Caco-2 (cell line): ENCODE measurements around the gene NAGLU. TPM values are rescaled to one million over a fixed set of nuclear protein-coding genes. Genes with fewer than 3 reads are reported as not detected.

Experiments
- BruUV-seq: library from RNA; stranded (reverse); fragments of 400-500 nt; replicated peaks from 2 replicates; lab custom pipeline; 2021; lab: Mats Ljungman, UMichigan
- CTCF ChIA-PET: fragments of 300-600 bp; sonication (Branson Sonifier 250); formaldehyde crosslinking; loops from one replicate; lab custom pipeline; 2022; ENCODE audit warnings: antibody characterized with exemption; lab: Charles Lee
- POLR2A ChIA-PET: fragments of 300-600 bp; sonication (Branson Sonifier 250); formaldehyde crosslinking; loops from one replicate; lab custom pipeline; 2022; ENCODE audit warnings: antibody characterized with exemption; lab: Charles Lee
- DNase-seq, 2 experiments: peaks; one replicate each; pipeline versions ENCODE4 v3.0.0 to v3.0.0-alpha.2; 2020 to 2022
- H3K27me3 ChIP-seq: replicated peaks from 2 replicates; pipeline ENCODE4 v1.6.0; 2011; ENCODE audit warnings: low read length; ENCODE audit not compliant: control insufficient read depth, insufficient read depth
- H3K36me3 ChIP-seq: 2 replicates; pipeline ENCODE4 v1.5.1; 2011; ENCODE audit warnings: low read length; ENCODE audit not compliant: control insufficient read depth, insufficient read depth
- H3K4me1 ChIP-seq: fragments of 250-450 bp; sonication (Bioruptor Pico); 2 replicates; pipeline ENCODE4 v1.5.1; 2020; ENCODE audit warnings: mild to moderate bottlenecking
- H3K4me3 ChIP-seq: 2 replicates; pipeline ENCODE4 v1.5.1; 2011; ENCODE audit warnings: low read depth, mild to moderate bottlenecking, control low read depth, low read length
- H3K9me3 ChIP-seq: fragments of 250-450 bp; sonication (Bioruptor Pico); 2 replicates; pipeline ENCODE4 v1.5.1; 2020; ENCODE audit warnings: mild to moderate bottlenecking, moderate library complexity
- H3K27ac Mint-ChIP-seq: one replicate; pipeline ENCODE4 v1.8.0; 2022; ENCODE audit warnings: mixed read lengths; ENCODE audit not compliant: unreplicated experiment
- H3K27me3 Mint-ChIP-seq: one replicate; pipeline ENCODE4 v1.8.0; 2022; ENCODE audit warnings: mixed read lengths; ENCODE audit not compliant: insufficient read depth, unreplicated experiment
- H3K36me3 Mint-ChIP-seq: one replicate; pipeline ENCODE4 v1.8.0; 2022; ENCODE audit warnings: mild to moderate bottlenecking, mixed read lengths; ENCODE audit not compliant: insufficient read depth, unreplicated experiment
- H3K4me1 Mint-ChIP-seq: one replicate; pipeline ENCODE4 v1.8.0; 2022; ENCODE audit warnings: low read depth, mixed read lengths; ENCODE audit not compliant: unreplicated experiment
- H3K4me3 Mint-ChIP-seq: one replicate; pipeline ENCODE4 v1.8.0; 2022; ENCODE audit warnings: mild to moderate bottlenecking, moderate library complexity, mixed read lengths; ENCODE audit not compliant: unreplicated experiment
- H3K9me3 Mint-ChIP-seq: one replicate; pipeline ENCODE4 v1.8.0; 2022; ENCODE audit warnings: mixed read lengths; ENCODE audit not compliant: unreplicated experiment
- intact Hi-C: fragments of 100-400 bp; cut with micrococcal nuclease; formaldehyde crosslinking; loops from one replicate; pipeline ENCODE4 v1.10.0; 2022; ENCODE audit not compliant: unreplicated experiment
- total RNA-seq: library from RNA; stranded (reverse); gene quantifications from 2 replicates; pipeline ENCODE4 v1.2.3, GENCODE V29; 2022
- TF ChIP-seq, protein P1 (sequence below), 2 experiments: fragments of 200-600 bp in 1 of 2; IDR thresholded peaks; 1 replicate in 1 of 2; 2 replicates in 1 of 2; pipeline versions ENCODE4 v1.5.1 to v1.8.0; 2011 to 2022; ENCODE audit warnings: antibody characterized with exemption in 1 of 2, control low read depth in 1 of 2, inconsistent platforms in 1 of 2, low read depth in 1 of 2, low read length in 1 of 2, mild to moderate bottlenecking in 1 of 2, moderate library complexity in 1 of 2; ENCODE audit not compliant: insufficient read depth in 1 of 2, severe bottlenecking in 1 of 2, unreplicated experiment in 1 of 2

NAGLU gene
- total RNA-seq, 1 experiment from 2014 or later, result 28.7 TPM

DNA sequence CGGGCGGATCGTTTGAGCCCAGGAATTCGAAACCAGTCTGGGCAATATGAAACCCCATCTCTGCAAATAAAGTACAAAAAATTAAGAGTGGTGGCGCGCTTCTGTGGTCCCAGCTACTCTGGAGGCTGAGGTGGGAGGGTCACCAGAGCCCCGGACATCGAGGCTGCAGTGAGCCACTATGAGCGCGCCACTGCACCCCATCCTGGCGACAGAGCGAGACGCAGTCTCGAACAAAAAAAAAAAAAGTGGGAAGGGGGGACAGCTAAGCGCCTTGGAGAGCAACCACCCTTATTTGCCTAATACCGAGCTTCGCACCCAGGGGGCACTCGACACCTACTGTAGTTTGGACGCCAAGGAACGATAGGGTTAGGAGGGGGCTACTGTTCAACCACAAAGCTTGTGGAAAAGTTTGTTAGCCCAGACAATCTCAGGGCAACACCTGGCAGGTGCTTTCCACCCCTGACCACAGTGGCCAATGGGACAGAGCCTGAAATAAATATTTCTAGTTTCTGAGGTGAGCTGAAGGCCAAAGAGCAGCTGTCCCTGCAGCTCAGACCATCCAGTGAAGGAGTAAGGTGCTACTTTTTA is 42.3 kb downstream of the NAGLU start:
- peak overlapping the region; percentile 84 for H3K27ac Mint-ChIP-seq
- peaks cover 20% of the 10 kb centered on the region for H3K4me1 Mint-ChIP-seq

DNA sequence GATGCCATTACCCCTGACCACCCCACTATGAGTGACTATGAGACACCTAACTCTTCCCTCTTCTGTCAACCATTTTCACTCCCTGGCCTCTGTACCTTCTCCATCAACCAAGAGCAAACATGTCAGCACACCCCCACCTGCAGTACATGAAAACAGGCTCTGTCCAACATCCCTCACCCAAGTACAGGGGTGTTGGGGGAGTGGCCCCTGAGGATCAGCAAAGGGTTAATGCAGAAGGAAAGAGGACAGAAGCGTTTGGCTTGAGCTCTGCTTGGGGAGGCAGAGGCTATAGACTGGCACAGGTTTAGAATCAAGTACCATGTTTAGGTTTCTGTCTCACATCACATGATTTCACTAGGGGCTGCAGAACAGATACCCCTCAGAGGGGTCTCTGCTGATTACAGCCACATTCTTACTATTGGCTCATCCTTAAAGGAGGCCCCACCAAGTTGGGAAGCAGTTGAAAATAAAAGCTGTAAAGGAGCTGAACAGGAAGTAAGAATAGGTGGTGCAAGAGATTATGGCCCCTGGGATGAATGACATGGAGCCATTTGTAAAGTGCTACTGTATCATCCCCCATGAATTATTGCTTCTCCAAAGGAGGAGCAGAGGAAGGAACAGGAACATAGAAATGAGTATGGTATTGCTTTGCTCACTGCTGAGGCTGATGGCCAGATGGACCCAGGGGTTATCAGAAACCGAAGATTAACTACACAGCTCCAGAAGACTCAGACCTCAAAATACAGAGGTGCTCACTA is 43.9 kb downstream of the NAGLU start:
- CTCF ChIA-PET, result no interaction called here
- TF ChIP-seq, protein P1, sequence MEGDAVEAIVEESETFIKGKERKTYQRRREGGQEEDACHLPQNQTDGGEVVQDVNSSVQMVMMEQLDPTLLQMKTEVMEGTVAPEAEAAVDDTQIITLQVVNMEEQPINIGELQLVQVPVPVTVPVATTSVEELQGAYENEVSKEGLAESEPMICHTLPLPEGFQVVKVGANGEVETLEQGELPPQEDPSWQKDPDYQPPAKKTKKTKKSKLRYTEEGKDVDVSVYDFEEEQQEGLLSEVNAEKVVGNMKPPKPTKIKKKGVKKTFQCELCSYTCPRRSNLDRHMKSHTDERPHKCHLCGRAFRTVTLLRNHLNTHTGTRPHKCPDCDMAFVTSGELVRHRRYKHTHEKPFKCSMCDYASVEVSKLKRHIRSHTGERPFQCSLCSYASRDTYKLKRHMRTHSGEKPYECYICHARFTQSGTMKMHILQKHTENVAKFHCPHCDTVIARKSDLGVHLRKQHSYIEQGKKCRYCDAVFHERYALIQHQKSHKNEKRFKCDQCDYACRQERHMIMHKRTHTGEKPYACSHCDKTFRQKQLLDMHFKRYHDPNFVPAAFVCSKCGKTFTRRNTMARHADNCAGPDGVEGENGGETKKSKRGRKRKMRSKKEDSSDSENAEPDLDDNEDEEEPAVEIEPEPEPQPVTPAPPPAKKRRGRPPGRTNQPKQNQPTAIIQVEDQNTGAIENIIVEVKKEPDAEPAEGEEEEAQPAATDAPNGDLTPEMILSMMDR (IDR thresholded peaks at IDR 0.05; ENCODE audit: insufficient read depth in 1 of 2, low read depth in 1 of 2, low read length in 1 of 2, severe bottlenecking in 1 of 2, unreplicated experiment in 1 of 2), result no peak
- no peak for DNase-seq
- no peaks in the 10 kb centered on the region for H3K9me3 Mint-ChIP-seq
- Histone ChIP-seq H3K27me3 (no peaks in the 10 kb centered on the region), H3K9me3 (no peaks in the 10 kb centered on the region), H3K36me3 (no peaks in the 10 kb centered on the region; the same call in none of the 2 replicates), H3K4me1 (peaks cover 4% of the 10 kb centered on the region), H3K4me3 (no peak overlapping the region)
- H3K36me3 Mint-ChIP-seq, result peaks cover 76% of the 10 kb centered on the region
- no peaks in the 10 kb centered on the region for H3K27me3 Mint-ChIP-seq
- peak overlapping the region; percentile 15 for H3K4me3 Mint-ChIP-seq
- intact Hi-C loops, result loop anchor here (2.0 to 10.0 kb wide), 4 partner anchors 29 to 245 kb away; partner anchors contain the start of genes BECN1, RAMP2, RETREG3 and TUBG1
- POLR2A ChIA-PET, result interaction anchor here (1.3 kb wide), 1 partner anchor 30 kb away, joined by 6 read pairs; the partner anchor contains the start of gene TUBG1
- no TSS peak for BruUV-seq
- H3K27ac Mint-ChIP-seq, result no peak overlapping the region
- H3K4me1 Mint-ChIP-seq, result peaks cover 16% of the 10 kb centered on the region

More for the DNA sequence above, 42.3 kb downstream of the NAGLU start:
- Mint-ChIP-seq H3K36me3 (peaks cover 72% of the 10 kb centered on the region), H3K9me3 (no peaks in the 10 kb centered on the region), H3K27me3 (no peaks in the 10 kb centered on the region), H3K4me3 (peak overlapping the region; percentile 80)
- Histone ChIP-seq H3K27me3 (no peaks in the 10 kb centered on the region), H3K9me3 (no peaks in the 10 kb centered on the region), H3K4me3 (peak overlapping the region; percentile 82), H3K4me1 (peaks cover 4% of the 10 kb centered on the region), H3K36me3 (peaks cover under 1% of the 10 kb centered on the region)
- peak; percentile 90 to 93 for DNase-seq
- BruUV-seq, result no TSS peak
- POLR2A ChIA-PET, result interaction anchor here (0.5 to 2.4 kb wide), 9 partner anchors 30 to 536 kb away, joined by 3 to 26 read pairs (median 4); partner anchors contain the start of genes BECN1, COA3, NAGLU and PLEKHH3
- CTCF ChIA-PET, result interaction anchor here (0.6 to 2.9 kb wide), 45 partner anchors 8 to 1983 kb away, joined by 3 to 38 read pairs (median 4); partner anchors contain the start of genes BECN1, CAVIN1, CNTD1 and COA3
- TF ChIP-seq, protein P1 (IDR thresholded peaks at IDR 0.05; ENCODE audit: insufficient read depth in 1 of 2, low read depth in 1 of 2, low read length in 1 of 2, severe bottlenecking in 1 of 2, unreplicated experiment in 1 of 2), result peak; percentile 79 to 84
- intact Hi-C loops, result loop anchor here (1.0 to 10.0 kb wide), 5 partner anchors 30 to 246 kb away; partner anchors contain the start of genes BECN1, RAMP2, RETREG3 and TUBG1

DNA sequence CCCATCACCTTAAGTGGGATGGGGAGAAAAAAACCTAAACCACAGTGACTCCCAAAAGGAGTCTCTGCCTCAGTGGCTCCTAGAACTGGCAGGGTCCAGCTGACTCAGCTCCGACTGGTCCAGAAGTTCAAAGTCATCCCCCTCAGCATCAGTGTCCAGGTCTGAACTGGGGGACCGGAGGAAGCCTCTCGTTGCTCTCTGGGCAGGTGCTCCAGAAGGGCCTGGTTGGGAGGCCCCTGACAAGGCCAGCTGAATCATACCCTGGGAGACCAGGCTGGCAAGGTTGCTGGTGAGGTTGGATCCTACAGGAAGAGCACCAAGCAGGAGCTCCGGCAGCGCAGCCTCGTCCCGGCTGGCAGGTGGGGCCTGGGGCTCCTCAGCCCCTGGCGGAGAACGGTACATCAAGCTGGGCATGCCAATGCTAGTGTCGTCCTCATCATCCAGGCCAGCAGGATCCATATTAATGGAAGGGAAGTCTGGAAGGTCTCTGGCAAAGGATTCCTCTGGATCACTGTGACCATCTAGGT is 45.8 kb downstream of the NAGLU start:
- BruUV-seq, result no TSS peak
- ChIA-PET CTCF (no interaction called here), POLR2A (no interaction called here)
- Mint-ChIP-seq H3K36me3 (peaks cover 76% of the 10 kb centered on the region), H3K4me3 (no peak overlapping the region), H3K27me3 (no peaks in the 10 kb centered on the region), H3K27ac (no peak overlapping the region), H3K9me3 (no peaks in the 10 kb centered on the region), H3K4me1 (peaks cover 3% of the 10 kb centered on the region)
- no peak for DNase-seq
- H3K9me3 ChIP-seq, result no peaks in the 10 kb centered on the region
- H3K4me3 ChIP-seq, result no peak overlapping the region
- peaks cover 2% of the 10 kb centered on the region for H3K36me3 ChIP-seq
- intact Hi-C loops, result no loop called here
- peaks cover 4% of the 10 kb centered on the region for H3K4me1 ChIP-seq
- TF ChIP-seq, protein P1 (IDR thresholded peaks at IDR 0.05; ENCODE audit: insufficient read depth in 1 of 2, low read depth in 1 of 2, low read length in 1 of 2, severe bottlenecking in 1 of 2, unreplicated experiment in 1 of 2), result no peak
- no peaks in the 10 kb centered on the region for H3K27me3 ChIP-seq
